ENCODE data around the gene FAM237B.
"Not testable (repeated sequence)": the region's sequence is repeated elsewhere in the genome, so short reads cannot be mapped to it uniquely, and the experiment has no call there.

Gene FAM237B

GRCh38 chr7:90320801-90321494, at the start of gene FAM237B:
Gene FAM237B (minus strand): TSS chr7:90321304. CDS start chr7:90319748, 1,556 bp downstream.
- DNase-seq (ENCODE audit: low spot score) = no peak

DNA sequence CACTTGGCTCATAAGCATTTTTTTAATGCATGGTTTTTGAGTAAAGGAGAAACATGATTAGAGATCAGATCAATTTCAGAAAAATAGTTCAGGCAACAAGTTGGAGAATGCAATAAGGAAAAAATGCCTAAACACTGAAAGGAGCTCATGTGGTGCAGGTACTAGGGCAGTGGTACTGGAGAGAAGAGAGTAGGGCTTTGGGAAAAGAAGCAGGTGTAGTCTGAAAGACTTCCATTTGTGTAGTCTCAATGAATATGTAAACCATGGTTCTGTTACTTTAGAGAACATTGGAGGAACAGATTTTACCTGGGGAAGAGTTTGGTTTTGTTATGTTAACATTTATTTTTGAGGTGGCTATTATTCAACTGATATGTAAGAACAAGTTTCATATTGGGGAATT, 30.9 kb upstream of the FAM237B start:
- DNase-seq (ENCODE audit: low spot score) = no peak

GRCh38 chr7:90350032-90350431, 28.9 kb upstream of the FAM237B start:
- DNase-seq (ENCODE audit: low spot score) = not testable (repeated sequence)

DNA sequence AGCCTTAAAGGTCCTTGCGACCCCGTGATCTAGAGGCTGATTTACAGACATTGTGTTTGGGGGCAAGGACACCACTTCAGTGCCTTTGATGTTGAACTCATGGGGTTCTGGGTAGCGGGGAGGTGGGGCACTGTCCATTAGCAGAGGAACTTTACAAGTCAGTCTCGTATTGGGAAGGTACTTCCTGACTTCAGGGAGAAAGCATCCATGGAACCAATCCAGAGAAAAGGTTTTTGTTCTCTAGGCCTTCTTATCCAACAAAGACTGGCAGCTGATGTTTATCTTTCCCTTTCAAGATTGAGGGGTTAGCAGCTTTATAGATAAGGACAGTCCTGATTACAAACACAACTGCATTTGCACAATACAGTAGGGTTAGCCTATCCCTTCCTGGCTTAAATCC, 28.2 kb upstream of the FAM237B start:
- no peak for DNase-seq (ENCODE audit: low spot score)

DNA sequence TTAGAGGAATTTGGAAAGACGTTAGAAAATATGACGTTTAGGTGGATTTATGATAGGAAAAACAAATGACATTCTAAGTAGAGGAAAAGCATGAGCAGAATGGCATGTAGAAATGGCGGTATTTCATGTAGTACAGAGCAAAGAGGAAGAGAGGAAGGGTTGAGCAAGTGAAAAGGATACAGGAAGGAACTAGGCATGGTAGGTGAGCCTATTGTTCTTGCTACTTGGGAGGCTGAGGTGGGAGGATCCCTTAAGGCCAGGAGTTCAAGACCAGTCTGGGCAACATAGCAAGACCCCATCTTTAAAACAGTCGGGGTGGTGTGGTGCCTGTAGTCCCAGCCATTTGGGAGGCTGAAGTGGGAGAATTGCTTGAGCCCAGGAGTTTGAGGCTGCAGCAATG, 26.7 kb upstream of the FAM237B start:
- no peak for DNase-seq (ENCODE audit: low spot score)

GRCh38 chr7:90346336-90347125, 25.4 kb upstream of the FAM237B start, which contains the start of gene GTPBP10:
Gene GTPBP10 (plus strand): TSS chr7:90346716. CDS start chr7:90346742, 26 bp downstream.
- DNase-seq (ENCODE audit: low spot score) = peak; percentile 96

DNA sequence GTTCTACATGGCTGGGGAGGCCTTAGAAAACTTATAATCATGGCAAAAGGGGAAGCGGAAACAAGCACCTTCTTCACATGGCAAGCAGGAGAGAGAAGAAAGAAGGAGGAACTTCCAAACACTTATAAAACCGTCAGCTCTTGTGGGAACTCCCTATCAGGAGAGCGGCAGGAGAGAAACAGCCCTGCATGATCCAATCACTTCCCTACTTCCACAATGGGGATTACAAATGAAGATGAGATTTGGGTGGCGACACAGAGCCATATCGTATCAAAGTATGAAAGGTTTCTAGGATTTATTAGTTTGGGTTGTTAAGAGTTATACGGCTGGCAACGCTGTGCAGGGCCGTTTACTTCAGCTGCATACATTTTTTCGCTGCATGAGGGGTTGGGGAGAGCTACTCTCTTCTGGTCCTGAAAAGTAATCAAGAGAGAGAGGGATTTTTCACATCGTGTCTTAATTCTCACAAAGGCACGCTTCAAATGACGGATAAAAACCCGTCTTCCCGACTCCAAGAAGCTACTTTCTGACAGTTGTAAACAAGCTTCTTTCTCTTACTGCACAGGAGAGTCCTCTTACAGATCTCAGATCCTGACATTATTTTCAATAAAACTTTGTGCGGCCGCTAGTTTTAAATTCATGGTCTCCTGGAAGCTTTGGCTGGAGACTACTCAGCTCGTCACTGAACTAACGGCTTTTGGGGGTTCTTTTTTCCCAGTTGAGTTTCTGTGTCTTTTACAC, 24.7 kb upstream of the FAM237B start:
- DNase-seq (ENCODE audit: low spot score) = no peak

GRCh38 chr7:90345016-90345415, 23.9 kb upstream of the FAM237B start:
- no peak for DNase-seq (ENCODE audit: low spot score)

GRCh38 chr7:90337106-90337505, 16.0 kb upstream of the FAM237B start:
- DNase-seq (ENCODE audit: low spot score) = no peak

DNA sequence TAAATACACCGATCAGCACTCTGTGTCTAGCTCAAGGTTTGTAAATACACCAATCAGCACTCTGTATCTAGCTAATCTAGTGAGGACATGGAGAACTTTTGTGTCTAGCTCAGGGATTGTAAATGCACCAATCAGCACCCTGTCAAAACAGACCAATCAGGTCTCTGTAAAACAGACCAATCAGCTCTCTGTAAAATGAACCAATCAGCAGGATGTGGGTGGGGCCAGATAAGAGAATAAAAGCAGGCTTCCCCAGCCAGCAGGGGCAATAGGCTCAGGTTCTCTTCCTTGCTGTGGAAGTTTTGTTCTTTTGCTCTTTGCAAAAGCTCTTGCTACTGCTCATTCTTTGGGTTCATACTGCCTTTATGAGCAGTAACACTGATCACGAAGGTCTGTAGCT, 13.8 kb upstream of the FAM237B start:
- DNase-seq (ENCODE audit: low spot score) = not testable (repeated sequence)

GRCh38 chr7:90334193-90334843, 13.2 kb upstream of the FAM237B start:
- no peak for DNase-seq (ENCODE audit: low spot score)

DNA sequence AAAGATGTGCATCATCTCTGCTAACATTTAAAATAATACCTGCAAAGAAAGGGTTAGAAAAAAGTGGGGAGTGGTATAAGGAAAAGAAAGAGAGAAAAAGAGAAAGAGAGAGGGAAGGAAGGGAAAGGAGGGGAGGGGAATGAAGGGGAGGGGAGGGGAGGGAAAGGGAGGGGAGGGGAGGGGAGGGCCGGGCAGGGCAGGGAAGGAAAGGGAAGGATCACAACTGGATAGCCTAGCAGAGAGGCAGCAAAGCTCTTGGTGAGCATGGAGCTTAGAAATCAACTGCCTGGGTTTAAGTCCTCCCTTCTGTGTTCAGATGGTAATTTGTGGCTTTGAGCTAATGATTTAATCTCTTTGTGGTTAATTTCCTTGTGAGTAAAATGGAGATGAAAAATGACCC, 5.4 kb upstream of the FAM237B start:
- DNase-seq (ENCODE audit: low spot score) = no peak

DNA sequence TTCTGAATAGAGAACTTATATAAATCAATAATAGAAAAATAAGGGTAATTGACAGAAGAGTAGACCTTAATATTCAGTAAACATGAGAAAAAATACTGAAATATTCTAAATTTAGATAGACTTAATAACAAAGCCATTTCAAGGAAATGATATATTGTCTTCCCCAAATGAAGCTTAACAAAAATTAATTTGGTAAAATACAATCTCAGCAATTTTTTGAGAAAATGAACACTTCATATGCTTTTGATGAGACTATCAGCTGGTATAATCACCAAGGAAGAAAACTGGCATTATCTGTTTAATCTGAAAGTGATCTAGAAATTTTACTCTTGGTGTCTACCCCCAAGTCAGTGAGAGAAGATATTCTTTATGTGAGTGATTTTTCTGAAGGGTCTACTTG, 1.7 kb upstream of the FAM237B start:
- DNase-seq (ENCODE audit: low spot score) = no peak

- no peak for DNase-seq (ENCODE audit: low spot score)
These were observed 695 bp downstream of the FAM237B start for GRCh38 chr7:90320418-90320800.

GRCh38 chr7:90320014-90320413, 1.1 kb downstream of the FAM237B start:
- no peak for DNase-seq (ENCODE audit: low spot score)

DNA sequence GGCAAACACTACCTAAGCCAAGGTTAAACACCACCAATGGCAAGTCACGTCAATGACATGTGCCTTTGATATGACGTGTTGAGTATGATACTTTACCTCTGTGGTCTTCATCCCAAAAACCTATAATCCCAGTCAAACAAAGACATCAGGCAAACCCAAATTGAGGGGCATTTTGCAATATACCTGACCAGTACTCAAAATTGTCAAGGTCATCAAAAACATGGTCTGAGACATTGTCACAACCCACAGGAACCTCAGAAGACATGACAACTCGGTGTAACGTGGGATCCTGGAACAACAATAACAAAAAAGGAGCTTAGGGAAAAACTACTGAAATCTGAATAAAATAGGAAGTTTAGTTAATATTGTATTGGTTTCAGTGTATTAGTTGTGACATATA, 7.2 kb downstream of the FAM237B start:
- DNase-seq (ENCODE audit: low spot score) = no peak

GRCh38 chr7:90312745-90313144, 8.4 kb downstream of the FAM237B start:
- no peak for DNase-seq (ENCODE audit: low spot score)

DNA sequence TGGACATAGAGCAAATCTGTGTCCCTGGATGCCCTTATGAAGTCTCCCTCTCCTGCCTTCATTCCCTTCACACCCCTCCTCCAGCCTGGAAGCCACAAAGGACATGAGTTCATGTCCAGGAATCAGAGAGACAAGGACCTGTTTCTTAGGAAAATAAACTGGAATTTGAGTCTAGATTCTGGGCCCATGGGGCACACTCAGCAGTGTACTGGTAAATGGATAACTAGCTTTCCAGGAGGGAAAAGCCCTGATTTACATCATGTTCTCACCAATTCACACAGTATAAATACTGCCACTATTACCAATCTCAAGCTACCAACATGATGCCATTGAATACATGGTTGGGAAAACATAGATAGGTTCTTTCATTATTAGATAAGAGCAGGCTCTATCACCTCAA, 9.9 kb downstream of the FAM237B start:
- no peak for DNase-seq (ENCODE audit: low spot score)

DNA sequence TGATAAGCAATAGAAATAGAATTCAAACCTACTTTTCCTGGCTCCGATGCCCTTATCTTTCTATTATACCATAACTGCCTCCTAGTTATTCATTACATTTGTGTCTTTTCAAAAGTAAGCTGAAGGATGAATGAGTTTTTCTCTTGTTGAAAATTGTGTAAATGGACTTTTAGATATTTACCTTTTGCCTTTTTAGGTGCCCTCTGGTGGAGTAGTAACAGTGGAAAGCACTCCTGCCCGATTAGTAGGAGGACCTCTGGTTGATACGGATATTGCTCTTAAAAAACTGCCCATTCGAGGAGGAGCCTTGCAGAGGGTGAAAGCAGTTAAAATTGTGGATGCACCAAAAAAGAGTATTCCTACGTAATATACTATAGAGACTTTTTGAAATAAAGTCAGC, 11.2 kb downstream of the FAM237B start:
- DNase-seq (ENCODE audit: low spot score) = no peak

DNA sequence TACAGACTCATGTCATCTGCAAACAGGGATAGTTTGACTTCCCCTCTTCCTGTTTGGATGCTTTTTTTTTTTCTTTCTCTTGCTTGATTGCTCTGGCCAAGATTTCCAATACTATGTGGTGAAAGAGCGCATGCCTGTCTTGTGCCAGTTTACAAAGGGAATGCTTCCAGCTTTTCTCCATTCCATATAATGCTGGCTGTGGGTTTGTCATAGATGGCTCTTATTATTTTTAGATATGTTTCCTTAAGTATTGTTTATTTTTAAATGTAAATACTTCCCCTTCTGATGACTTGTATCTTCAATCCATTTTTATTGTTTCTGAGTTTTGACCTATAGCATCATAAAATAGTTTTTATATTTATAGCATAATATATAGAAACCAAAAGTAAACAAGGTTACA, 17.9 kb downstream of the FAM237B start:
- DNase-seq (ENCODE audit: low spot score) = no peak

GRCh38 chr7:90298145-90299038, 22.7 kb downstream of the FAM237B start:
- DNase-seq (ENCODE audit: low spot score) = no peak
